WERI-Rb-1 (cell line): ENCODE data around the gene LTBP1.

Experiments used
- DNase-seq: peaks from one replicate; pipeline ENCODE4 v3.0.0-alpha.2; 2020
- H3K27ac ChIP-seq: fragments of 250-450 bp; sonication (Bioruptor Pico); 2 replicates; pipeline ENCODE4 v1.5.1; 2020; ENCODE audit warnings: mild to moderate bottlenecking, moderate library complexity
- H3K27me3 ChIP-seq: fragments of 250-450 bp; sonication (Bioruptor Pico); 2 replicates; pipeline ENCODE4 v1.5.1; 2021; ENCODE audit warnings: mild to moderate bottlenecking, low read depth, moderate library complexity; ENCODE audit not compliant: insufficient read depth, severe bottlenecking
- H3K36me3 ChIP-seq: fragments of 250-450 bp; sonication (Bioruptor Pico); 2 replicates; pipeline ENCODE4 v1.5.1; 2020; ENCODE audit warnings: mild to moderate bottlenecking, moderate library complexity
- H3K4me3 ChIP-seq: 2 replicates; pipeline ENCODE4 v1.5.1; 2011; ENCODE audit warnings: low read depth, mild to moderate bottlenecking, control low read depth, low read length
- H3K9me3 ChIP-seq: fragments of 250-450 bp; sonication (Bioruptor Pico); 2 replicates; pipeline ENCODE4 v1.5.1; 2021; ENCODE audit warnings: mild to moderate bottlenecking, moderate library complexity; ENCODE audit not compliant: severe bottlenecking
- TF ChIP-seq, protein P1 (sequence below): IDR thresholded peaks from 2 replicates; pipeline ENCODE4 v1.5.1; 2011; ENCODE audit warnings: low read depth, mild to moderate bottlenecking, control low read depth, inconsistent platforms, low read length

Gene LTBP1

DNA sequence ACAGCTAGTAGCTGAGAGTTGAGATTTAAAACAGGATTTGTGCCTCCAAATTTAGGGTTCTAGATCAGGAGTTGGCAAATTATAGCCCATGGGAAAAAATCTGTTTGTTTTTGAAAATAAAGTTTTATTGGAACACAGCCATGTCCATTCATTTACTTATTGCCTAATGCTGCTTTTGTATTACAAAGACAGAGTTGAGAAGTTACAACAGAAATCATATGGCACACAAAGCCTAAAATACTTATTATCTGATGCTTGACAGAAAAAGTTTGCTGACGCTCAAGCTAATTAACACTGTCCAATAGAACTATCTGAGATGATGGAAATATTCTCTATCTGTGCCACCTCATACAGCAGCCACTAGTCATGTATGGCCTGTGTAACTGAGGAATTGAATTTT, 300.6 kb downstream of the LTBP1 start:
- TF ChIP-seq, protein P1, sequence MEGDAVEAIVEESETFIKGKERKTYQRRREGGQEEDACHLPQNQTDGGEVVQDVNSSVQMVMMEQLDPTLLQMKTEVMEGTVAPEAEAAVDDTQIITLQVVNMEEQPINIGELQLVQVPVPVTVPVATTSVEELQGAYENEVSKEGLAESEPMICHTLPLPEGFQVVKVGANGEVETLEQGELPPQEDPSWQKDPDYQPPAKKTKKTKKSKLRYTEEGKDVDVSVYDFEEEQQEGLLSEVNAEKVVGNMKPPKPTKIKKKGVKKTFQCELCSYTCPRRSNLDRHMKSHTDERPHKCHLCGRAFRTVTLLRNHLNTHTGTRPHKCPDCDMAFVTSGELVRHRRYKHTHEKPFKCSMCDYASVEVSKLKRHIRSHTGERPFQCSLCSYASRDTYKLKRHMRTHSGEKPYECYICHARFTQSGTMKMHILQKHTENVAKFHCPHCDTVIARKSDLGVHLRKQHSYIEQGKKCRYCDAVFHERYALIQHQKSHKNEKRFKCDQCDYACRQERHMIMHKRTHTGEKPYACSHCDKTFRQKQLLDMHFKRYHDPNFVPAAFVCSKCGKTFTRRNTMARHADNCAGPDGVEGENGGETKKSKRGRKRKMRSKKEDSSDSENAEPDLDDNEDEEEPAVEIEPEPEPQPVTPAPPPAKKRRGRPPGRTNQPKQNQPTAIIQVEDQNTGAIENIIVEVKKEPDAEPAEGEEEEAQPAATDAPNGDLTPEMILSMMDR: no peak
- Histone ChIP-seq H3K27me3 (no peaks in the 10 kb centered on the region), H3K9me3 (no peaks in the 10 kb centered on the region), H3K4me3 (no peak overlapping the region), H3K27ac (no peak overlapping the region), H3K36me3 (no peaks in the 10 kb centered on the region)
- no peak for DNase-seq

DNA sequence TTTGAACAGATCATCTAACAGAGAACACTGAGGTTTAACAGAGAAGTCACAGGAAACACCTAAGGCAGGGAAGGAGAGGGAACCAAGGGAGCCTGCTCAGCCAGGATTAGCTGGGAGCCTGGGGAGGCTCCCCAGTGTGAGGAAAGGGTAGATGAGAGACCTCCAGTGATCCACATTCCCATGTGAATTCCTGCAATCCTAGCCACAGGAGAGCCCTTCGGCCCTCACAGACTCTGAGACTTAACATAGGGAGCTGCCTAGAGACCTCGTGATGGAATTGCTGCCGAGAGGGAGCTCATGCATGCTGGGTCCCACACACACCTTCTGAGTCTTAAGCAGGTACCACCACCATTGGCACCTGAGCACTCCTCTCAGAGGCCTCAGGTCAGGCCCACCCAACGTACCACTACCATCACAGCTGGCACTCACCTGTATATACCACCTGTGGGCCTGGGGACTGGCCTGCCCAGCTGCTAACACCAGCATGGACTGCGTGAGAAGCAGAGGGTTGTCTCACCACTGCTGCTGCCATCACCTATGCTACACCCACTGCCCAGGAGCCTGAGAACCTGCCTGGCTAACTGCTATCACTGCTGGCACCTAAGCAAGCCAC, 303.8 kb downstream of the LTBP1 start:
- H3K4me3 ChIP-seq: no peak overlapping the region
- no peaks in the 10 kb centered on the region for H3K36me3 ChIP-seq

DNA sequence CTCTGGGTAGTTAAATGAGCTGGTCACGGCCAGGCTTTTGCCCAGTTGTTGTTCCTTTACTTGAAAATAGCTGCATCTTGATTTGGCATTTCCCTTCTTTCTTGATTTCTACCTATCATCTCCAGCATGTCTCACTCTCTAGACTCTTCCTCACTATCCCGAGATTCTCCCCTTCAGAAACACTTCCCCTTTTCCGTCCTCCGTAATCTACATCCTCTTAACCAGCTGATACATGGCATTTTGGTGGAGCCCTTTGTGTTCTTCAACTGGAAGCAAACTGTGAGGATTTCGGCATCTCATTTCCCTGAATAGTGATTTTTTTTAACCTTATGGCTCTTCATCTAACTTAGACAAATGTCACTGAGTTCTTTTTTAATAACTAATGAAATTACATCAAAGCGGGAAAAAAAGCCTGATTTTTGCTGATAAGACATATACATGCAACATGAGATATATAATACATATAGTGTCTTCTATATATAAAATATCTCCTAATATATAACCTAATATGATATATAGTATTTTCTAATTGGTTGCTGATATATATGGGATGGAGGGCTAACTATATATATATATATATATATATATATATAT, 309.5 kb downstream of the LTBP1 start:
- Histone ChIP-seq H3K27ac (no peak overlapping the region), H3K27me3 (no peaks in the 10 kb centered on the region), H3K4me3 (no peak overlapping the region), H3K9me3 (no peaks in the 10 kb centered on the region), H3K36me3 (no peaks in the 10 kb centered on the region)
- TF ChIP-seq, protein P1: no peak
- no peak for DNase-seq

More for the DNA sequence above, 303.8 kb downstream of the LTBP1 start:
- Histone ChIP-seq H3K9me3 (no peaks in the 10 kb centered on the region), H3K27ac (no peak overlapping the region), H3K27me3 (no peaks in the 10 kb centered on the region)
- TF ChIP-seq, protein P1: no peak
- DNase-seq: no peak

DNA sequence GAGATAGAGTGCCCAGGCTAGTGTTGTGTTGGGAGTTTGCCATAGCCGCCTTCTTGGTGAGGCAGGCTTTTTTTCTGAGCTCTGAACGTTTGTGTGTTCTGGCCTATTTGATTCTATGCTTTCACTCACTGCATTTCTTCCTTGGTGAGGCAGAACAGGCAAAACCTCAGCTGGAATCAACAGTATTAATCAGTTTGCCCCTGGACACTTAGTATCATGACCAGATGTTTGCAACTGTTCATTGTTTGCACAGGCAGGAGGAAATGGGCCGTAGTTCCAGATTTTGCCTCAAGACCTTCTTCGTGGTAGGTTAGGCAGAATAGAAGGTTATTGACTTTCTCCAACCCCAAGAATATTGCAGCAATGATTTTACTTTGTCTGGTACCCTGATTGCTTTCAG, 311.6 kb downstream of the LTBP1 start:
- no peak overlapping the region for H3K4me3 ChIP-seq
- H3K27me3 ChIP-seq: no peaks in the 10 kb centered on the region
- TF ChIP-seq, protein P1: no peak
- H3K9me3 ChIP-seq: no peaks in the 10 kb centered on the region
- H3K36me3 ChIP-seq: no peaks in the 10 kb centered on the region
- no peak overlapping the region for H3K27ac ChIP-seq
- no peak for DNase-seq

DNA sequence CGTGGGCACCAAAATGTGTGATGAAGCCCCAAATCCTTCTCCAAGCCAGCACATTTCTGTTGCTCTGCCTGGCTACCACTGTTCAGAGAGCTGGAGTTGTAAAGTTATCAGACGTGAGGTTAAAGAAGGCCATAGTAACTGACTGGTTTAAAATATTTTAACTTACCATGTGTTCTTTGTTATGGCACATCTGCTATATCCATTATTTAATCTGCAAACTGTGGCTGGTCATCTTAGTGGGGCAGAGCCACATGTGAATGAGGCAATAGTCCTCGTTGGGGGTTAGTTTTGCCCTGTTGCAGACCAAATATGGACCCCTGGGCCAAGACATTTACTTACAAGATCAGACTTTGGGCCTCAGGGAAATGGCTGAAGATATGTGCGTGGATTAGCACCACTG, 315.3 kb downstream of the LTBP1 start:
- H3K4me3 ChIP-seq: no peak overlapping the region
- H3K9me3 ChIP-seq: peaks cover 4% of the 10 kb centered on the region
- H3K27ac ChIP-seq: no peak overlapping the region
- TF ChIP-seq, protein P1: no peak
- H3K36me3 ChIP-seq: no peaks in the 10 kb centered on the region
- no peak for DNase-seq
- H3K27me3 ChIP-seq: no peaks in the 10 kb centered on the region

DNA sequence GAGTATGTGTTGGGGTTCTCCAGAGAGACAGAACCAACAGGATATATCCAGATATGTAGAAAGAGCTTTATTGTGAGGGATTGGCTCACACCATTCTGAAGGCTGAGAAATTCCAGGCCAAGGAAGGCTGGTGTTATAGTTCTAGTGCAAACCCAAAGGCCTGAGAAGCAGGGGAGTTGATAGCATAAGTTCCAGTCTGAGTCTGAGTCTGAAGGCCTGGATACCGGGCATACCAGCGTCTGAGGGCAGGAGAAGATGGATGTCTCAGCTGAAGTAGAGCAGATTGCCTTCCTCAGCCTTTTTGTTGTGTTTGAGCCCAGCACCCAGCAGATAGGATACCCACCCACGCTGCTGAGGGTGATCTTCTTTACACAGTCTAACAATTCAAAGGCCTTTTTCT, 318.0 kb downstream of the LTBP1 start:
- H3K36me3 ChIP-seq: no peaks in the 10 kb centered on the region
- no peaks in the 10 kb centered on the region for H3K27me3 ChIP-seq
- peaks cover 4% of the 10 kb centered on the region for H3K9me3 ChIP-seq
- no peak overlapping the region for H3K4me3 ChIP-seq
- TF ChIP-seq, protein P1: no peak
- no peak for DNase-seq
- no peak overlapping the region for H3K27ac ChIP-seq
